GM21717 (cell line): ENCODE results near the gene KNTC1.
"Not testable (repeated sequence)": the region's sequence is repeated elsewhere in the genome, so short reads cannot be mapped to it uniquely, and the experiment has no call there.

Experiments used
- ATAC-seq: cut with Tn5 transposase; IDR thresholded peaks from one replicate; pipeline ENCODE4 v1.9.1; 2021; ENCODE audit warnings: mild to moderate bottlenecking, moderate library complexity; ENCODE audit not compliant: unreplicated experiment

The KNTC1 gene

DNA sequence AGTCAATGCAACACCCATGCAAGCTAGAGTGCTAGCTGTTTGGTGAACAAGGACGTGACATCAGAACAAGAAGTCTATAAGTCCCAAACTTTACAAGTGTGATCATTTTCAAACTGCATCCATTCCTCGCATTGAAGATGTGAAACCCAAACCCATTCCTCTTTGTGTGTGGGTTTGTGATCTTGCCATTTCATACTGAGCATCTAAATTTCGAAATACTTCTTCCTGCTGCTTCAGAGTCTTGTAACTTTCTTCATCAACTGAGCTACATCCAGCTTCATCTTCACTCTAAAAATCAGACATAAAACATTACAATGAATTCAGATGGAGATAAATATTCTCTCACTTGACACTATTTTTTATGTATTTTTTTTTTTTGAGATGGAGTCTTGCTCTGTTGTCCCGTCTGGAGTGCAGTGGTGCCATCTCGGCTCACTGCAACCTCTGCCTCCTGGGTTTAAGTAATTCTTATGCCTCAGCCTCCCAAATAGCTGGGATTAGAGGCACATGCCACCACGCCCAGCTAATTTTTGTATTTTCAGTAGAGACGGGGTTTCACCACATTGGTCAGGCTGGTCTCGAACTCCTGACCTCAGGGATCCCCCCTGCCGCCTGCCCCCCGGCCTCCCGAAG, 21.5 kb upstream of the KNTC1 start:
- no peak for ATAC-seq

GRCh38 chr12:122506393-122506938, 20.6 kb upstream of the KNTC1 start:
- ATAC-seq = no peak

- no peak for ATAC-seq
Measured at GRCh38 chr12:122508163-122508562, 18.9 kb upstream of the KNTC1 start.

GRCh38 chr12:122513028-122513427, 14.0 kb upstream of the KNTC1 start:
- not testable (repeated sequence) for ATAC-seq

GRCh38 chr12:122513660-122514059, 13.4 kb upstream of the KNTC1 start:
- ATAC-seq = no peak

GRCh38 chr12:122515275-122515674, 11.8 kb upstream of the KNTC1 start:
- no peak for ATAC-seq

GRCh38 chr12:122516544-122517361, 10.3 kb upstream of the KNTC1 start:
- no peak for ATAC-seq

- ATAC-seq = no peak
Measured at GRCh38 chr12:122517877-122518276, 9.2 kb upstream of the KNTC1 start.

DNA sequence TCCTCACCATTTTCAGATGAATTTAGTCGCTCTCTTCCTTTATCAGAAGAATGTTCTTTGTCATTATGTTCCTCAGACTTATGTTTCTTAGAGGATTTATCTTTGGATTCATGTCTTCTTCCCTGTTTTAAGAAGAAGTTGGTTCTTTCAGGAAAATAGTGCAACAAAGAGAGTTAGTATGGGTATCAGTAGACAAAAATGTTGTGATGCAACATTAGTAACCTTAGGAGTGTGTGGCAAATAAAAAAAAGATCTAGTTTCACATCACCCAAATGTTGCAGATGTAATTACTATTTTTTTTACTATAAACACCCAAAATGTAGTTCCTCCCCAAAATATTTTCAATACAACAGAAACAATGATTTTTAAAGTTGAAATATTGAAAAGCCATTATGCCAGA, 8.1 kb upstream of the KNTC1 start:
- no peak for ATAC-seq

- no peak for ATAC-seq
Measured at GRCh38 chr12:122519418-122519817, 7.6 kb upstream of the KNTC1 start.

- ATAC-seq = no peak
Measured at GRCh38 chr12:122520676-122521075, 6.4 kb upstream of the KNTC1 start.

DNA sequence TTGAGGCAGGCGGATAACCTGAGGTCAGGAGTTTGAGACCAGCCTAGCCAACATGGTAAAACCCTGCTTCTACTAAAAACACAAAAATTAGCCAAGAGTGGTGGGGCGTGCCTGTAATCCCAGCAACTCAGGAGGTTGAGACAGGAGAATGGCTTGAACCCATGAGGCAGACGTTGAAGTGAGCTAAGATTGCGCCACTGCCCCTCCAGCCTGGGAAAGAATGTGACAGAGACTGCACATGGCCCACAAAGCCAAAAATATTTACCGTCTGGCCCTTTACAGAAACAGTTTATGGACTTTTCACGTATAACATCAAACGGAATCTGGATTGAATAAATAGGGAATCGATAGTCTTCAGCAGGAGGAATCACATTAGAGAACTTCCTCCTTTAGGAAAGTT, 3.8 kb upstream of the KNTC1 start:
- no peak for ATAC-seq

- ATAC-seq = no peak
Measured at GRCh38 chr12:122523846-122524718, 3.0 kb upstream of the KNTC1 start.

DNA sequence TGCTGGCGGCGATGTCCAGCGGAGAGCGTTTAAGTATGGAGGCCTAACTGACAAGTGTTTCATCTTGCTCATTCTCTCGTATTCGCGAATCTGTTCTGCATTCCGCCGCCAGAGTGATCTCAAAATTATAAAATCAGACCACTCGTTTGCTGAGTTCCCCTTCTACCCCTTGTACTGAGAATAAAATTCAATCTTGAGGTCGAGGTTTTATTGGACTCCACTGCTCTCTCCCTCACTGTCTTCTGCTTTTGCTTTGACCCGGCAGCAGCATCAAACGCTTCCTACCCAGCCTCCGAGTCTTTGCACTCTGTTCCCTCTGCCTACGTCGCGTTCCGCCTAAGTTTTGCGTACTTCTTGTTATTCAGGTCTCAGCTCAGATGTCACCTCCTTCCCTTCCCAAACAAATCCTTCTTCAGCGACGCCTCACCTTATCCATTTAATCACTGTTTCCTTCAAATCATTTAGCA, 462 bp downstream of the KNTC1 start:
- no peak for ATAC-seq

GRCh38 chr12:122528582-122528981, 1.5 kb downstream of the KNTC1 start:
- no peak for ATAC-seq

GRCh38 chr12:122528992-122529391, 1.9 kb downstream of the KNTC1 start:
- ATAC-seq = no peak

DNA sequence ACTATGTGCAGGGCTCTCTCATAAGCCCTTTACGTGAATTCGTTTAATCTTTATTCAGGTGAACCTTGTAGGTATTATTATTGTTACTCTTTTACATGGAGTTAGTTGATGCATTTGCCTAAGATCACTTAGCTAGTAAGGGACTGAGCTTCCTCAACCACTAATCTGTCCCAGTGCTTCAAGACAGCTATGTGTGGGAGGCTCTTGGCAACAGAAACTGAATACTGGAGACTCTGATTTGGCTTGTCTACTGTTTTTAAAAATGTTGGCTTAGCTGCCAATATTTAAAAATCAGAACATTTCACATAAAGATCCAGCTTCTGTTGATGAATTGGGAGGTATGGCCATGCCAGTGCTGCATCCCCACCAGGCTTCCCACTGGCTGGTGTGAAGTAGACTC, 6.8 kb downstream of the KNTC1 start:
- no peak for ATAC-seq

GRCh38 chr12:122537021-122537420, 10.0 kb downstream of the KNTC1 start:
- no peak for ATAC-seq

DNA sequence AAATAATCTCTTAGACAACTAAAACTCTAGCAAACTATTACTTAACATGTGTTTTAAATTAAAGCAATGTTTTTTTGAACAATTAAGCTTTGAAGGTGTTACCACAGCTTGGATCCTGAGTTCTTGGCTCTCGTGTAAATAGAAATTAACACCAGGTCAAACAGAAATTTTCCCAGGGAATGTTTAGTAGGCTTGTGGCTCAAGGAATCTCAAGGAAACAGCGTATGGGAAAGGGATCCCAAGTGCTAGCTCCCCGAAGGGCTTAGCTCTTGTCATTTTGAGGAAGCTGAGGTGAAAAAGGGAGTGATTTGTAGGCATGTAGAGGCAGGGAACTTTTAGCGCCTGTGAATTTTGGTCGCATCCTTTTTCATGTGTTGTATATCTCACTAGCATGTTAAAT, 11.4 kb downstream of the KNTC1 start:
- ATAC-seq = no peak

- no peak for ATAC-seq
Measured at GRCh38 chr12:122544537-122544936, 17.5 kb downstream of the KNTC1 start.

DNA sequence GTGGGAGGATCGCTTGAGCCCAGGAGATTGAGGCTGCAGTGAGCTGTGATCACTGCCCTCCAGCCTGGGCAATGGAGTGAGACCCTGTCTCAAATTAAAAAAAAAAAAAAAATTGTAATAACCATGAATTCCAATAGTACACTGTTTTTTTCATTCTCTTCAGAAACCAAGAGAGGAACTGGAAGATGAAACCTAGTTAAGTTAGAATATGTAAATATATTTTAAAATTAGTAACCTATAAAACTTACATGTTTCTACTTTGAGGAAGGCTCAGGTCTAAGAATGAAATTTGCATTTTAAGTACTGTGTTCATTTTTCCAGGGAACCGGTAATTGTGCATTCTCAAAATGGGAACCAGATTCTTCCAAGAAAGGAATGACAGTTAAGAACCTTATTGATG, 18.8 kb downstream of the KNTC1 start:
- ATAC-seq = no peak
